ENCODE results near the gene FGFBP3.

FGFBP3 gene

GRCh38 chr10:91909117-91909677 is at the start of gene FGFBP3:
FGFBP3 (minus strand) TSS chr10:91909486; CDS start chr10:91908969, 517 bp downstream.
- TF ChIP-seq CTCF (IDR thresholded peaks at IDR 0.05; ENCODE audit: control insufficient read depth, extremely low read depth, insufficient read depth), result no peak
- peak within 1 kb of the TSS; percentile 62 for H3K4me3 ChIP-seq (ENCODE audit: low read depth, low read length)

GRCh38 chr10:91957091-91957490 is 47.8 kb upstream of the FGFBP3 start:
- DNase-seq (ENCODE audit: low read depth), result no peak
- TF ChIP-seq CTCF (IDR thresholded peaks at IDR 0.05; ENCODE audit: control insufficient read depth, extremely low read depth, insufficient read depth), result no peak
- no peak overlapping the region for H3K4me3 ChIP-seq (ENCODE audit: low read depth, low read length)

More at GRCh38 chr10:91909117-91909677, at the start of gene FGFBP3:
- no peak for DNase-seq (ENCODE audit: low read depth)

- no peak overlapping the region for H3K4me3 ChIP-seq (ENCODE audit: low read depth, low read length)
- no peak for DNase-seq (ENCODE audit: low read depth)
- TF ChIP-seq CTCF (IDR thresholded peaks at IDR 0.05; ENCODE audit: control insufficient read depth, extremely low read depth, insufficient read depth), result no peak
These were observed 45.8 kb upstream of the FGFBP3 start for GRCh38 chr10:91955114-91955513.

GRCh38 chr10:91953600-91954160 is 44.4 kb upstream of the FGFBP3 start:
- H3K4me3 ChIP-seq (ENCODE audit: low read depth, low read length), result no peak overlapping the region
- TF ChIP-seq CTCF (IDR thresholded peaks at IDR 0.05; ENCODE audit: control insufficient read depth, extremely low read depth, insufficient read depth), result no peak
- DNase-seq (ENCODE audit: low read depth), result no peak

- no peak for TF ChIP-seq CTCF (IDR thresholded peaks at IDR 0.05; ENCODE audit: control insufficient read depth, extremely low read depth, insufficient read depth)
These were observed 35.8 kb upstream of the FGFBP3 start for GRCh38 chr10:91944880-91945630.

GRCh38 chr10:91941426-91941825 is 32.1 kb upstream of the FGFBP3 start:
- DNase-seq (ENCODE audit: low read depth), result no peak
- TF ChIP-seq CTCF (IDR thresholded peaks at IDR 0.05; ENCODE audit: control insufficient read depth, extremely low read depth, insufficient read depth), result no peak
- no peak overlapping the region for H3K4me3 ChIP-seq (ENCODE audit: low read depth, low read length)

More at GRCh38 chr10:91944880-91945630, 35.8 kb upstream of the FGFBP3 start:
- DNase-seq (ENCODE audit: low read depth), result no peak
- H3K4me3 ChIP-seq (ENCODE audit: low read depth, low read length), result no peak overlapping the region
